Left ventricle myocardium inferior (tissue), 1 donor: ENCODE measurements around the gene CAMSAP3. TPM values are rescaled to one million over a fixed set of nuclear protein-coding genes. Genes with fewer than 3 reads are reported as not detected.

ENCODE experiments used
- DNase-seq: peaks from one replicate; pipeline ENCODE4 v3.0.0-alpha.2; 2020
- H3K27ac ChIP-seq: fragments of 200-600 bp; replicated peaks from 2 replicates; pipeline ENCODE4 v1.8.0; 2021
- H3K27me3 ChIP-seq: fragments of 200-600 bp; 2 replicates; pipeline ENCODE4 v1.8.0; 2021; ENCODE audit warnings: low read depth
- H3K36me3 ChIP-seq: fragments of 200-600 bp; 2 replicates; pipeline ENCODE4 v1.8.0; 2021
- H3K4me1 ChIP-seq: fragments of 200-600 bp; 2 replicates; pipeline ENCODE4 v1.8.0; 2021
- H3K4me3 ChIP-seq: fragments of 200-600 bp; 2 replicates; pipeline ENCODE4 v1.8.0; 2021; ENCODE audit warnings: mild to moderate bottlenecking, moderate library complexity
- H3K9me3 ChIP-seq: fragments of 200-600 bp; replicated peaks from 2 replicates; pipeline ENCODE4 v1.8.0; 2021
- CTCF ChIP-seq: fragments of 200-600 bp; IDR thresholded peaks from 2 replicates; pipeline ENCODE4 v1.8.0; 2021; ENCODE audit warnings: antibody characterized with exemption, mild to moderate bottlenecking, borderline replicate concordance
- intact Hi-C: fragments of 100-400 bp; cut with micrococcal nuclease; formaldehyde crosslinking; loops from one replicate; pipeline ENCODE4 v1.11.0; 2022
- total RNA-seq: library from RNA; stranded (reverse); fragmentation: NEBNext Ultra II Directional; extraction: Animal tissue kit (Norgen Biotek cat#: 25700); gene quantifications from one replicate; pipeline ENCODE4 v1.2.1, GENCODE V29; 2021
- donor health status: DM: no; HTN: yes; CAD: no; lungs with severe emphysema.

Gene CAMSAP3
- total RNA-seq, 1 donor from 2014 or later: 0.60 TPM

DNA sequence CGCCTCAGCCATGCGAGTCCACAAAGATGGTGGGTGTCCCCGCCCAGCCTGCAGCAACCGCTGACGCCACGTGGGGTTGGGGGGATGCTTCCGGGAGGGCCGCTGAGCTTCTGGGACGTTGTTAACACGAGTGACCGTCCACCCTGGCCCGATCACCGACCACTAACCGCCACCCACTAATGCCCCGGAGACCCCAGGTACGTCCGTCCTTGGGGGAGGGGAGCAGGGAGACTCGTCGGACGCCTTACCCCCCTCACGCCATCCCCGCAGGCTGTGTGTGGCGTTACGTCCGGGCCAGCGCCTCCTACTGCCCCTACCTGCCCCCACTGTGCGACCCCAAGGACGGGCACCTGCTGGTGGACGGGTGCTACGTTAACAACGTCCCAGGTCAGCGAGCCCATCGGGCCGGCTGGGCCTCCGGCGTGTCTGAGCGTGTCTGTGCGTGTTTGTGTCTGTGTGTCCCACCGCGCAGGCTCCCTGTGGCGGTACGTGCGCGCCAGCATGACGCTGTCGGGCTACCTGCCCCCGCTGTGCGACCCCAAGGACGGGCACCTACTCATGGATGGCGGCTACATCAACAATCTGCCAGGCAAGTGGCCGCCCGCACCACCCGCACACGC is 38.9 kb upstream of the CAMSAP3 start:
- H3K4me3 ChIP-seq: no peak overlapping the region
- DNase-seq: no peak

GRCh38 chr19:7558667-7559066 is 37.0 kb upstream of the CAMSAP3 start:
- Histone ChIP-seq H3K9me3 (peaks cover 4% of the 10 kb centered on the region), H3K27ac (no peak overlapping the region), H3K4me3 (no peak overlapping the region), H3K36me3 (peaks cover 83% of the 10 kb centered on the region), H3K27me3 (no peaks in the 10 kb centered on the region), H3K4me1 (no peaks in the 10 kb centered on the region)
- DNase-seq: no peak
- intact Hi-C loops: no loop called here
- no peak for TF ChIP-seq CTCF

More for the DNA sequence above, 38.9 kb upstream of the CAMSAP3 start:
- no peak for TF ChIP-seq CTCF
- H3K9me3 ChIP-seq: peaks cover 4% of the 10 kb centered on the region
- H3K27me3 ChIP-seq: no peaks in the 10 kb centered on the region
- no peak overlapping the region for H3K27ac ChIP-seq
- intact Hi-C loops: no loop called here
- peaks cover under 1% of the 10 kb centered on the region for H3K4me1 ChIP-seq
- H3K36me3 ChIP-seq: peaks cover 83% of the 10 kb centered on the region

DNA sequence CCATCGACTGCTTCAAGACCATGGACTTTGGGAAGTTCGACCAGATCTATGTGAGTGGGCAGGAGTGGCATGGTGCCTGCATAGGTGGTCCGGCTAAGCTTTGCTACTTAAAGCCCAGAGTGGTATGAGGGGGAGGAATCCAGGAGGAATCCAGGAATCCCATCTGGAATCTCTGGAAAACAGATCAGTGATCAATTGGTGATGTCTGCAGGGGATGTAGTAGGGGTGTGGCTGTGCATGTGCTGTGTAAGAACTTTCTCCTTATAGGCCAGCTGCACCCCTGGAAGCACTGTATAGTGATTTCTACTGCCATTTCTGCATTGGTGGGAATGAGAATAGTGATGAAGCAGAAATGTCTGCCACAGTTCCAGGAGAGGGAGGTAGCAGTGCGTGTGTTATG is 36.6 kb upstream of the CAMSAP3 start:
- no peak for TF ChIP-seq CTCF
- DNase-seq: no peak
- Histone ChIP-seq H3K4me3 (no peak overlapping the region), H3K36me3 (peaks cover 78% of the 10 kb centered on the region), H3K27ac (no peak overlapping the region), H3K4me1 (no peaks in the 10 kb centered on the region), H3K9me3 (peaks cover 4% of the 10 kb centered on the region), H3K27me3 (no peaks in the 10 kb centered on the region)
- intact Hi-C loops: no loop called here

- TF ChIP-seq CTCF: no peak
- peaks cover 68% of the 10 kb centered on the region for H3K36me3 ChIP-seq
- no peak overlapping the region for H3K4me3 ChIP-seq
- intact Hi-C loops: no loop called here
- DNase-seq: no peak
- H3K4me1 ChIP-seq: no peaks in the 10 kb centered on the region
- no peak overlapping the region for H3K27ac ChIP-seq
- H3K27me3 ChIP-seq: no peaks in the 10 kb centered on the region
- peaks cover 4% of the 10 kb centered on the region for H3K9me3 ChIP-seq
These were observed 35.4 kb upstream of the CAMSAP3 start for GRCh38 chr19:7560255-7560654.

- intact Hi-C loops: no loop called here
- peaks cover 59% of the 10 kb centered on the region for H3K36me3 ChIP-seq
These were observed 34.3 kb upstream of the CAMSAP3 start for GRCh38 chr19:7561325-7561724.

More at GRCh38 chr19:7561325-7561724, 34.3 kb upstream of the CAMSAP3 start:
- H3K4me1 ChIP-seq: no peaks in the 10 kb centered on the region
- no peak for TF ChIP-seq CTCF
- H3K9me3 ChIP-seq: peaks cover 4% of the 10 kb centered on the region
- no peak overlapping the region for H3K27ac ChIP-seq
- no peak for DNase-seq
- H3K4me3 ChIP-seq: no peak overlapping the region
- no peaks in the 10 kb centered on the region for H3K27me3 ChIP-seq
